HCT116 (cell line): ENCODE measurements around the gene OR52E2.

Experiments used
- EZH2 ChIP-seq: fragments of 200-600 bp; sonication (generic); IDR thresholded peaks from 2 replicates; pipeline ENCODE4 v1.6.1; 2017; ENCODE audit warnings: antibody characterized with exemption, mixed run types
- POLR2A ChIP-seq: IDR thresholded peaks from 2 replicates; pipeline ENCODE4 v1.7.0; 2011; ENCODE audit warnings: borderline replicate concordance; ENCODE audit not compliant: insufficient read depth, insufficient read length; ENCODE audit errors: extremely low read depth
- POLR2AphosphoS5 ChIP-seq: IDR thresholded peaks from 2 replicates; pipeline ENCODE4 v1.6.1; 2011; ENCODE audit warnings: mild to moderate bottlenecking, low read depth, low read length, moderate library complexity
- REST ChIP-seq: IDR thresholded peaks from 2 replicates; pipeline ENCODE4 v1.6.1; 2012; ENCODE audit warnings: low read depth
- SP1 ChIP-seq: IDR thresholded peaks from 2 replicates; pipeline ENCODE4 v1.6.1; 2012; ENCODE audit warnings: low read depth
- YY1 ChIP-seq: IDR thresholded peaks from 2 replicates; pipeline ENCODE4 v1.6.1; 2011; ENCODE audit warnings: low read length, low read depth, moderate library complexity, mild to moderate bottlenecking; ENCODE audit not compliant: insufficient replicate concordance; ENCODE audit errors: extremely low read depth
- TF ChIP-seq, protein P1 (sequence below), 3 experiments: fragments of 200-600 bp in 1 of 3; sonication (generic) in 1 of 3; IDR thresholded peaks in 2 of 3; conservative IDR thresholded peaks in 1 of 3; 2 replicates each; pipeline ENCODE4 v1.5.1; 2012 to 2017; ENCODE audit warnings: low read depth in 2 of 3, low read length in 2 of 3, antibody characterized with exemption in 1 of 3, borderline replicate concordance in 1 of 3, control low read depth in 1 of 3, mild to moderate bottlenecking in 1 of 3, mixed read lengths in 1 of 3, mixed run types in 1 of 3, moderate library complexity in 1 of 3; ENCODE audit not compliant: insufficient read depth in 1 of 3
- TF ChIP-seq, protein P2 (sequence below): IDR thresholded peaks from 2 replicates; pipeline ENCODE4 v1.6.1; 2011; ENCODE audit warnings: mild to moderate bottlenecking, low read length, moderate library complexity; ENCODE audit not compliant: insufficient replicate concordance; ENCODE audit errors: extremely low read depth

GRCh38 chr11:5083602-5084001 lies 24.2 kb upstream of the OR52E2 start:
- TF ChIP-seq POLR2AphosphoS5 (no peak), SP1 (no peak), POLR2A (no peak), REST (no peak), EZH2 (no peak), YY1 (no peak)
- TF ChIP-seq, protein P1, sequence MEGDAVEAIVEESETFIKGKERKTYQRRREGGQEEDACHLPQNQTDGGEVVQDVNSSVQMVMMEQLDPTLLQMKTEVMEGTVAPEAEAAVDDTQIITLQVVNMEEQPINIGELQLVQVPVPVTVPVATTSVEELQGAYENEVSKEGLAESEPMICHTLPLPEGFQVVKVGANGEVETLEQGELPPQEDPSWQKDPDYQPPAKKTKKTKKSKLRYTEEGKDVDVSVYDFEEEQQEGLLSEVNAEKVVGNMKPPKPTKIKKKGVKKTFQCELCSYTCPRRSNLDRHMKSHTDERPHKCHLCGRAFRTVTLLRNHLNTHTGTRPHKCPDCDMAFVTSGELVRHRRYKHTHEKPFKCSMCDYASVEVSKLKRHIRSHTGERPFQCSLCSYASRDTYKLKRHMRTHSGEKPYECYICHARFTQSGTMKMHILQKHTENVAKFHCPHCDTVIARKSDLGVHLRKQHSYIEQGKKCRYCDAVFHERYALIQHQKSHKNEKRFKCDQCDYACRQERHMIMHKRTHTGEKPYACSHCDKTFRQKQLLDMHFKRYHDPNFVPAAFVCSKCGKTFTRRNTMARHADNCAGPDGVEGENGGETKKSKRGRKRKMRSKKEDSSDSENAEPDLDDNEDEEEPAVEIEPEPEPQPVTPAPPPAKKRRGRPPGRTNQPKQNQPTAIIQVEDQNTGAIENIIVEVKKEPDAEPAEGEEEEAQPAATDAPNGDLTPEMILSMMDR (IDR thresholded peaks at IDR 0.05 in 2 of 3, conservative IDR thresholded peaks at IDR 0.05 in 1 of 3; ENCODE audit: borderline replicate concordance in 1 of 3, insufficient read depth in 1 of 3, low read depth in 2 of 3, low read length in 2 of 3) = no peak
- TF ChIP-seq, protein P2, sequence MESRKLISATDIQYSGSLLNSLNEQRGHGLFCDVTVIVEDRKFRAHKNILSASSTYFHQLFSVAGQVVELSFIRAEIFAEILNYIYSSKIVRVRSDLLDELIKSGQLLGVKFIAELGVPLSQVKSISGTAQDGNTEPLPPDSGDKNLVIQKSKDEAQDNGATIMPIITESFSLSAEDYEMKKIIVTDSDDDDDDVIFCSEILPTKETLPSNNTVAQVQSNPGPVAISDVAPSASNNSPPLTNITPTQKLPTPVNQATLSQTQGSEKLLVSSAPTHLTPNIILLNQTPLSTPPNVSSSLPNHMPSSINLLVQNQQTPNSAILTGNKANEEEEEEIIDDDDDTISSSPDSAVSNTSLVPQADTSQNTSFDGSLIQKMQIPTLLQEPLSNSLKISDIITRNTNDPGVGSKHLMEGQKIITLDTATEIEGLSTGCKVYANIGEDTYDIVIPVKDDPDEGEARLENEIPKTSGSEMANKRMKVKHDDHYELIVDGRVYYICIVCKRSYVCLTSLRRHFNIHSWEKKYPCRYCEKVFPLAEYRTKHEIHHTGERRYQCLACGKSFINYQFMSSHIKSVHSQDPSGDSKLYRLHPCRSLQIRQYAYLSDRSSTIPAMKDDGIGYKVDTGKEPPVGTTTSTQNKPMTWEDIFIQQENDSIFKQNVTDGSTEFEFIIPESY = no peak
